Islet of Langerhans (tissue), 1 donor: Measurements from ENCODE around the gene GALNT5.

Experiments
- FAIRE-seq: peaks from one replicate; lab custom pipeline; 2011; peaks lifted over from hg19 to GRCh38; lab: Jason Lieb, UNC

Gene GALNT5

DNA sequence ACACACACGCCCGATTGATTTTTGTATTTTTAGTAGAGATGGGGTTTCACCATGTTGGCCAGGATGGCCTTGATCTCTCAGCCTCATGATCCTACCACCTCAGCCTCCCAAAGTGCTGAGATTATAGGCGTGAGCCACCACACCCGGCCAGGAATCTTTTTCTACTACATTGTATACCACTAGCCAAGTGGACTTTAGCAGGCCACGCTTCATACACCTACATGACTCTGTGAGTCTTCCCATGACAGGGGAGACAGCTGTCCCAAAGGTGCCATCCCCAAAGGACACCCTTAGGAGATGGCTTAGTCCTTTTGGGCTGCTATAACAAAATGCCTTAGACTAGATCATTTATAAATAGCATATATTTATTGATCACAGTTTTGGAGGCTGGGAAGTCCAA is 35.3 kb downstream of the GALNT5 start:
- no peak for FAIRE-seq

DNA sequence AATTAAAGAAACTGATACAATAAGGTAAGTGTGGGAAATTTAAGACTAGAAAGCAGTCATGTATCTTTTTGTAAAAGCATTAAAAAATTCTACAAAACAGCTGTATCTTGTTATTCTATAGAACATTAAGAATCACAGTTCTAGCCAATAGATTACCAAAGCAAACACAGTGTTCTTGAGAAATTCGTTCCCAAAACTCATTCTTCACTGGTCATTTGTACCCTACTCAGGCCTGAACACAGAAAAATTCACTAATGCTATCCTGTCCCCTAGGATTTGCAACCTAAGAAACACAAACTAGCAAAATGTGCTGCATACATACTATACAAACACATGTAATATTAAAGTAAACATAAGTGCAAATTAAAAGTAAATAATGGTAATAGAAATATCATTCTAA is 39.0 kb downstream of the GALNT5 start:
- FAIRE-seq = no peak

DNA sequence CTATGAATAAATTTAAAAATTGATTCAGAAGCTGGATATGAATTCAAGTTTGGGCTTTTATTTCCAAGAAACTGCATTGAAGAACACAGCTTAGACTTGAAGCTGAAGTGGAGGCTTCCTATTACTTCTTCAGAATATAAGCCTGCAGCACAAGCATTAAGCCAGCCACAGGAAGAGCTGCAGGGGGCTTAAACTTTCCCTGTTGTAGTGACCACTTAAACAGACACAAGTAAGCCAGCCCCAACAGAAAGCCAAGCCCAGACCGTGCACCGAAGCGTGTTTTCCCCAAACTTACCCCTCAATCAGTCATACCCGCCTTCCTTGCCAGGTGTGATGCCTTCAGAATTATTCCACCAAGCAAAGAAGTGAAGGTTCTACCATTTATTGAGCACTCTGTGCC is 39.5 kb downstream of the GALNT5 start:
- FAIRE-seq = no peak

DNA sequence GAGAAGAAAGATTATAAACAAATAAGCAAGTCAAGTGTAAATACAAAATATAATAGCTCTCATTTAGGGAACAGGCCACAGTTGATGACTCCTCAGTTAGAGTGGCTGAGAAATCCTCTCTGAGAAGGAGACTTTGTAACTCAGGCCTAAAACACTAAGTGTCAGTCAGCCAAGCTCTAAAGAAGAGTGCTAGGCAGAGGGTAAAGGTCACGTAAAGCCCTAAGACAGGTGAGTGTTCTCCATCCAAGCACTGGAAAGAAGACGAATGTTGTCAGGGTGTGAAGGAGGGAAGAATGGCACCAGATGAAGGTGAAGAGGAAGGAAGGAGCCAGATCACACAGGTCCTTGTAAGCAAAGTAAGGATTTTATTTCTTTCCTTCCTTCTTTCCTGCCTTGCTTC is 43.8 kb downstream of the GALNT5 start:
- no peak for FAIRE-seq

DNA sequence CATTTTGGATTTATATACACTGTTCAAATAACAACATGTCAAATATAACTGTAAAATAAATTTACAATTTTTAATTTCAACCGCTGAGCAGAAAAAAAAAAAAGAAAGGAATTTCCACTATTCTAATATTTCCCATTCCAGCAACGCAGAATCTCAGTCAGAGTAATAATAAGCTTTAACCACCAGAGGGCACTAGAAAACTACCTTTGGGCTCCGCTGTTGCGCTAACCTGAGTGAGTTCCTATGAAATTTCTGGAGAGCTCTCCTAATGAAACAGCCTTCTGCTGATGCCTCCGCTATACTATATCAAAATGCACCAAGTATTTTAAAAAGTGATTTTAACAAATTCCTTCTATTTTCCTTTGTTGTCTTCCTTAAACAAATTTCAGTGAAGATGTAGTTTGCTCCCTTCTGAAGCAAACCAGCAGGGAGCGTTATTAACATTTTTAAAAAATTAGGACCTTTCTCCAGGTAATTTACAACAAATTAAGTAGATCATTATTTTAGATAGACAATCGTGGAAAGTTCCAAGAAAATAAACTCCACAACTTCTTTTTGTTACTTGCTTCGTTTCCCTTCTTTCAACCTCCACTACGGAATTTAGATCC is 45.1 kb downstream of the GALNT5 start:
- FAIRE-seq = peak; percentile 97

DNA sequence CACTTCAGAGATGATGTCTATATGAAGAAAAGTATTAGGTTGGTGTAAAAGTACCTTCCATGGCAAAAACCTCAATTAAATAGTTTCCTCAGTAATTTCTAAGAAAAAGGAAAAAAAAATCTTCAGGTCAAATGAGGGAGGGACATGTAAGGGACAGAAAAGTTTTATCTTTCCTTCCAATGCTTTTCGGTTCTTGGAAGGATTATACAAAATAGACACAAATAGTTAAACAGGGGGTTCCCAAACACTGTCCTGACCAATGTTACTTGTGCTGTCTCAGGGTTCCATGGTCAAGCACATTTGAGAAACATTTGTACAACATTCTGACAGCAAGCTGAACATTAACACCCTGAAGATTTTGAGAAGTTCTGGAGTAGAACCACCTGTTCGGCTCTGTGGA is 46.1 kb downstream of the GALNT5 start:
- FAIRE-seq = peak; percentile 24

DNA sequence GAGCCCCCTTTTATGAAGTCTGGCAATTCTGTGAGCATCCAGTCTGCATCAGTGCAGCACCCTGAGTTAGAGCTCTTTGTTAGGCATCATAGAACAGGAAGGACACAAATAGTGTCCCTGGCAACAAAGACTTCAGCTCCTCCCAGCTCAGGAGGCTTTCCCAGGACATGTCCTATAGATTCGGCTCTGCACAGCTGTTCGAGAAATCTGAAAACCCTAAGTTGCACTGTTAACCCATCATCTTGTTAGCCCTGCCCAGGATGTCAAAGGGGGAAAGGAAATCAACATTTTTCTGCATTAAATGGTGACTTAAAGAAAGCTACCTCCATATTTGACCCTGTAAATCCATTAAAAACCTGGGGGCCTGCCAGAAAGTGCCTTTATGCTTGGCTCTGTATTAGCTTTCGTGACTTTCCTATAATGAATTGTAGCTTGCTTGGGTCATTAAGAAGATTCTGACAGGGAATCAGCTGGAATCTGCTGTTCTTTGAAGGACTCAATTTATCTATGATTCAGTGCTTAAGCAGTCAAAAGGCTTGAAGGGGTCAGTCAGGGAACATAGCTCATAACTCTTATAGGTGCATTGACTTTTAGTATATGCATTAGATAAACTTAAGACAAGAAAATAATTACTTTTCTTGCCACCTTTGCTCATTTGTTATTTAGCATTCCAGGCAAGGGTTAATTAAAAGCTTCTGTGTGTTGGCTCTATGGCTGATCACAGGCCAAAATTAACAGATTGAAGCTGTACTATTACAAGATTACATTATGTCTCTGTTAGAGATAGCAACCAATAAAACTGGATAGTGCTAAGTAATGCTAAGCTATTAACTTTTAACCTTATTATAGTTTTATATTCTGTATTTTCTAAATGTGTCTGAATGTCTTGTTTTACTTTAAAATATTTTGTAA is 47.6 kb downstream of the GALNT5 start:
- no peak for FAIRE-seq

DNA sequence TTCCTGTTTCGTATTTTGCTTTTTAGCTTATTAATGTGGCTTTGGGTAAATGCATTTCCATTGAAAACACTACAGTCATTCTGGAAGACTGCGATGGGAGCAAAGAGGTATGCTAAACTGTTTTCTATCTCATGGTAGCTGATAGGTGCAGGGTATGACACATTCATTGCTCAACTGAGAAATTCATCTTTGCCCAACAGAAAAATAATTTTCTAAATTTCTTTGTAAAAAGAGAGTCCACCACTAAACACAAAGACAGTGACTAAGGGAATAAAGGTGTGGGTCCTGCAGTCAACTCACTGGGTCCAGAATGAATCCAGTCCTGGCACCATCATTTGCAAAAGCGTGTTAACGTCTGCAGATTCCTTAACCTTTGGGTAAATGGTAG is 48.2 kb downstream of the GALNT5 start:
- no peak for FAIRE-seq

DNA sequence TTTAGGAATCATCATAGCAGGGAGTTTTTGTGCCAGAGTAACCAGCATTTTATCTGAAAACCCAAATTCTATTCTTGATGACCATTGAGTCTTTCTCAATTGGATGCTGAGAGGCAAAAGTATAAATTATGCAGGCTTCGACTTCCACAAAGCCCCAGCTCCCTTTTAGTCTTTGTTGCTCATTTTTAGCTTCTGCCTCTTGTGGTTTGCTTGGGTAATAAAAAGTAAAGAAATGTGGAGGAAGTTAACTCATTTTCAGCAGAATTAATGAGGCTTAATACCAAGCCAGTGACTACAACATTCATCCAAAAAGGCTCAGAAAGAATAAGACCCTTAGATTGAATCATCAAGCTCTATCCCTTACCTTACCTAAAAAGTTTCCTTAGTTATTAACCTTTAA is 49.5 kb downstream of the GALNT5 start:
- FAIRE-seq = no peak

DNA sequence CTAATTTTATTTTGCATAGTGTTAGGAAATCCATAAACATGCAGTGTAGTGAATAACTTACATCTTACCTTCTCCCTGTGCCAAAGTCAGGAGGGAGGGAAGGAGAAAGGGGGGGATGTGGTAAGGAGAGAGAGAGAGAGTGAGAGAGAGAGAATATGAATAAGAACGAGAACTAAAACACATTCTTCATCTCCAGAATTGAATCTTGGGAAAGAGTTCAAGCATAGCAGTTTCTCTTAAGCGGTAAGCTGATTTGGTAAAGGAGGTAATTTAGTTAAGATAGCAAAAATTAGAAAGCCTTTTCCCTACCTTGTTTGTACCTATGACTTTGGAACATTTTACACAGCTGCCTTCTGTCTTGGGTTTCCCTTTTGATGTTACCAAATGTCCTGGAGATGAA is 52.4 kb downstream of the GALNT5 start:
- no peak for FAIRE-seq

DNA sequence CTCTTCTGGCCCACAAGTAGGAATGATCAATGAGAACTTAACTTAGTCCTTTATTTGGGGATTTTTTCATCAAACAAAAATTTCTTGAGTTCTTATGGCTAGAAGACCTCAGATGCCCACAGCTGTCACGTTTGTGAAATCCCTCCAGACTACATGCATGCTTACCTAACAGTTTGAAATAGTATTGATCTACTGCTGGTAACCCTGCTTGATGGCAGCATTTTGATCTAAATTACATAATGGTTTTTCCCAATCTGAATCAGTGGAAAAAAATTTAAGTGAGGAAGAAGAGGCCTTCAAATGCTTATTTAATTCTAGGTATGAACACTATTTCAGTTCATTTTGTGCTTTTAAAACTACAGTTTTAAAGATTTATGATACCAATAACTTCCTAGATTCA is 54.2 kb downstream of the GALNT5 start:
- no peak for FAIRE-seq

DNA sequence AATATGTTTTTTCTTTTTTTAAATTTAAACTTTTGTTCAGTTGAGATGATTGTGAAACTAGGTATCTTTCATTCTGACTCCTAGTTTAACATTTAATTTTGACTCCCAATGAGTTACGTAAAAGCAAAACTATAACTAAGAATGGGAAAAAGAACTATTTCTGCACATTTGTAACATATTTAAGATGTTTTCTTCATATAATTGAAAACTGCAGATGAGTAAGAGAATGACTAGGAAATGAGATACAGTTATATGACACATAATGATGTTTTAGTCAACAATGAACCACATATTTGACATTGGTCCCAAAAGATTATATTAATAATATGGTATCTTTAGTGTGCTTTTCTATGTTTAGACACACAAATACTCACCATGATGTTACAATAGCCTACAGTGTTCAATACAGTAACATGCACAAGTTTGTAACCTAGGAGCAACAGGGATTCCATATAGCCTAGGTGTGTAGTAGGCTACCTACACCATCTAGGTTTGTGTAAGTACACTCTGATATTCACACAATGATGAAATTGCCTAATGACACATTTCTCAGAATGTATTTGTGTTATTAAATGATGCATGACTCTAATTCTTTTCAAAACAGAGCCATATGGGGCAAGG is 55.5 kb downstream of the GALNT5 start:
- FAIRE-seq = peak; percentile 75

DNA sequence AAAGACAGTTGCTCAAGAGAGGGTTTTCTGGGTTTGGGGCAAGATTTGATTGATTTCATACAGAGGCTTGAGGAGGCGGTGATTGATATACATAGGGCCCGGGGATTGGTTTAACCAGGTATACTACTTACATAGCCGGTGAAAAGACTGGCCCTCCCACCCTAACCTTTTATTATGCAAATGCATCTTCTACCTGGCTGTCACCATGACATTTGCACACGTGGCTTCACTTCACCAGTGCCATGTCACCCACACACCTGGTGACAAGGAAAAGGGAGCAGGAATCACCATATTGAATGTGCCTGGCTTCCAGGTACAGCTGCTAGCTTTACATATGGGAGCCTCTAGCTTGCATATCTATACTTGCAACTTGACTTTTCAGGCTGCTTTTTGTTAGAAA is 58.4 kb downstream of the GALNT5 start:
- no peak for FAIRE-seq

DNA sequence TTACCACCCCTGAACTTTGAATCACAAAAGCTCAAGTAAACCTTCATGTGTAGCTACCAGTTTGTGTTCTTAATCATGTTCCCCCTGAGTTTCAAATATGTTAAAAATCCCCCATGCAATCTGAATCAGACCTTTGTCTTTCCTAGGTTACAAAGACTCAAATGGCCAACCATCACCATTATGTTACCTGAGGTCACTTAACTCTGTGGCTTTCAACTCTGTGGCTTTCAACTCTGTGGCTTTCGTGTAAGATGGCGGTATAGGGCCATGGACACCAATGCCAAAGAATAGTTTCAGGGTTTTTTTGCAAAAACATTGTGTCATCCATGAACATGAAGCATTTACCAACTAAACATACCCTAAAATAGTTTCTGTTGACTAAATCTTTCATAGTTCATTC is 61.4 kb downstream of the GALNT5 start:
- FAIRE-seq = no peak

DNA sequence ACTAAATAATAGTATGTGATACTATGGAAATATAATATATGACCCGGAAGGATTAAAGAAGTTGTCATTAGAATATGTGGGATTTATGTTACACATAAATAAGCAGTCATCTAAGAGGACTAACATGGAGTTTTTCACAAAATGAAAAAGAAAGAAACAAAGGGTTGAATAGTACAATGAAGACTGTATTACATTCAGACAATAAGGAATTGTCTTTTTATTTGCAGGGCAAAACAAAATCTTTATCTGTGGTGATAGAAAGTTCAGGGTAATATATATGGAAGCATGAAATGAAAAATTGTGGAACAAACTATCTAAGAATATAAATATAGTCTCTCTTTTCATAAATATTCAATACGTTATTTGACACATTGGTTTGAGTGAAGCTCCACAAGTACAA is 62.3 kb downstream of the GALNT5 start:
- no peak for FAIRE-seq

DNA sequence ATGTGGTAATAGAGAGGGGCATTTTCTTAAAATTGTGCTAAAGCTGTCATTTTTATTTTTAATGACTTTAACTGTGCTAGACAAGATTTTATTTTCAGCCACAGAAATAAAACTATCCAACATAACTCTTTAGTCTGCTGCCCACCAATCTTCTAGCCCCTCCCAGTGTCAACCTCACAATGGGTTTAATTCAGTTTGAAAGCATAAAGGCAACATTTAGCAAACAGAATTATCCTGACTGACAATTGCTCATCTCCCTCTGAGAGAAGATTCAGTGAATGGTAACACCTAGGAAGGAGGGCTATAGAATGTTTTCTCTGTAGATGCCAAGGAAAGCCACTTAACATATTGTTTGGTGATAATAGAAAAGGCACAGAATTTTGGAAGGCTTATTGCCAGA is 62.9 kb downstream of the GALNT5 start:
- no peak for FAIRE-seq

DNA sequence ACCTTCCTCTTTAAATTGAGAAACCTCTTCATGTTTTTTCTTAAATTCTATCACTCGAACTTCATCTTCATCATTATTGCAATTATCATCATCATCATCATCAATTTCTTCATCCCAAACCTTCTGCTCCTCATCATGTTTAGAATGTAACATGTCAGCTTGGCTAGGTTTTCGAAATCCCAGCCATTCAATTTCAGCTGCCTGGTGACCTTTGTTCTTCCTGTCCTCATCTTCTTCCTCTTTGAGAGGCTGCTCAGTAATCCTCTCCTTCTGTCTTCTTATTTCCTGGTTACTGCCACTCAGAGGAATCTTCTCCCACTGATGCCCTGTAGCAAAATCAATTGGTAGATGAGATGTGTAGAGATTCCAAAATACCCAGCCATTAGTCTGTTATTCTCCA is 64.0 kb downstream of the GALNT5 start:
- no peak for FAIRE-seq

DNA sequence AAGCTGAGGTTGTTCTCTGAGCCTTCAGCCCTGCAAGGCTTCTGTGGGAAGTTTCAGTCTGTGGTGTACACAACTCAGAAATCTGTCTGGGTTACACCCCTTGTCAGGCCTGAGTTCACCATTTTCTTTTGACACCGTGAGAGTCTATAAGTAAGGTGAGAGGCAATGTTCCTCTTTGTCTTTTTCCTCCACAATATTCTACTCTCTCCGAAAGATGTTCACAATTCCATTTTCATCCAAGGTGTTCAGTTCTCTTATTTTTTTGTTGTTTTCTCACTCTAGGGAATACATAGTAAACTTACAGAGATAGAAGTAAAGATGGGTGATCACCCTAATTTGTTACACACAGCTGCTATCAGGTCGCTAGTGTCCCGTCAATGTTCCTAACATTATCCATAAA is 64.9 kb downstream of the GALNT5 start:
- no peak for FAIRE-seq

DNA sequence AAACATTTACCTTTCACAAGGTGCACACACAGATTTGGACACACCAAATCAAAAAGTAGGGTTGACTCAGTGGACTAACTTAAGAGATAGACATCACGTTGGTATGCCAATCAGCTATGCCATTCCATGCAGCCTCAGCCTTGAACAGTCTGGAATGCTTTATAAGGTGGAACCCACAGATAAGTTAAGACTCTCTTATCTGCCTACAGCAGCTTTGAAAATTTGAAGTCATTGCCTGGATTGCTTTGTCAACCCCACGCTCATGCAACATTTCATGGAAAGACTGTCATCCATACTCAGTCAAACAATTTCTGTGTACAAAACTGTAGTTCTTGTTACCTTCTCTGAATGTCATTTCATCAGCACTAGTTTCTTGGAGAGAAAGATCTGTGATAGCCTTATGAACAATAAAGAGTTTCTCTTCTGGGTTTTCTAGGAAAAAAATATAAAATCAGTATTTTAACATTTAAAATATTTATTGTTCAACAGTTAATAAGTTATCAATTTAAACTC is 66.9 kb downstream of the GALNT5 start:
- no peak for FAIRE-seq

DNA sequence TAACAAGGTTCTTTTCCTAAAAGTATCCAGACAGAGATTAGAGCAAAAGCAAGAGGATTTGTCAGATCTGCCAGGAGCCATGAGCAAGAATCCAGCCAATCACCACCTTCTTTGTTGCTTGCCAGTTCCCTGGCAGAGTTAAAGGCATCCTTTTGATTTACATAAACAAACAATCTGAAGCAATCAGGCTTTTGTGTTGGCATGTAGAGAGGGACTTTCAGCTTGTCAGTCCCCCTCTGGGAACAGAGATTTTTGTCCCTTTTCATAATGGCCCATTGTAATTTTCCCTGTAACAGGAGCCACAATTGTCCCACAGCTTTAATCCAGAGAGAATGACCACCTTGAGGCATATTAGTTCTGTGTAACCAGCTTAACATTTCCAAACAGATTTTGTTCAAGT is 68.3 kb downstream of the GALNT5 start, which contains the start of gene ERMN:
ERMN (minus strand) TSS at position 39 of the 400 bp plus-strand sequence. CDS start 182 bp downstream, outside the sequence.
- no peak for FAIRE-seq

DNA sequence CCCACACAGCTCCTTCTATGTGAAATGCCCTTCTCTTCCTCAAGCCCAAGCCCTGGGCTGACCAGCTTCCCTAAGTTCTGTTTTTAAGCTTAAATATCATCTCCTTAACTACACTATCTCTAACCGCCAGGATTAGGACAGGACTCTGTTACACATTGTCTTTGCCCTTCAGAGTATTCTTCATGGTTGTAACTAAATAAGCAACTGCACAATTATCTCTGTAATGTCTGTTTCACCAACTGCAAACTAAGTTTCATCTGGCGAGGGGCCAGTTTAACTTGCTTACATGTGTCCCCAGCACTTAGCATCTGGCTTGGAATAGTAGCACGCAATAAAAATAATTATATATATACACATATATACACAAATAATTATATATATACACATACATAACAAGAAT is 69.2 kb downstream of the GALNT5 start:
- no peak for FAIRE-seq

DNA sequence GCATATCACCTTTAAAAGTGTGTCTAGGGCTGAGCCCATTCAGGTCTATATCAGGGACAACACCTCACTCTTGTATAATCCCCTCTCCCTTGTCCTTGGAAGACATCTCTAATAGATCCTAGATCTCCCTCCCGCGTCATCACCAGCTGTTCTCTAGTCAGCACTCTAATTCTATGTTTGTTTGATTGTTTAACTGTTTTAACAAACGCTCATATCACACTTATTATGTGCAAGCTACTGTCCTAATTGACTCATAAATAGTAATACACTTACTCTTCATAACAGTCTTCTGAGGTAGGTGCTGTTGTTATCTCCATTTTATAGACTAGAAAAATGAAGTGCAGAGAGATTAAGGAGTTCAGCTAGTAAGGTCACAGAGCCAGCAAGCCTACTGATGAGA is 69.7 kb downstream of the GALNT5 start:
- peak; percentile 77 for FAIRE-seq
